CD4-positive, alpha-beta T cell treated with Interleukin-6 at 100 ng/mL for 8 hours (primary cell): ENCODE measurements around the gene SSTR4.

ENCODE experiments used
- DNase-seq: peaks from one replicate; pipeline ENCODE4 v3.0.0-alpha.2; 2020; ENCODE audit warnings: mixed read lengths, low spot score

The SSTR4 gene

DNA sequence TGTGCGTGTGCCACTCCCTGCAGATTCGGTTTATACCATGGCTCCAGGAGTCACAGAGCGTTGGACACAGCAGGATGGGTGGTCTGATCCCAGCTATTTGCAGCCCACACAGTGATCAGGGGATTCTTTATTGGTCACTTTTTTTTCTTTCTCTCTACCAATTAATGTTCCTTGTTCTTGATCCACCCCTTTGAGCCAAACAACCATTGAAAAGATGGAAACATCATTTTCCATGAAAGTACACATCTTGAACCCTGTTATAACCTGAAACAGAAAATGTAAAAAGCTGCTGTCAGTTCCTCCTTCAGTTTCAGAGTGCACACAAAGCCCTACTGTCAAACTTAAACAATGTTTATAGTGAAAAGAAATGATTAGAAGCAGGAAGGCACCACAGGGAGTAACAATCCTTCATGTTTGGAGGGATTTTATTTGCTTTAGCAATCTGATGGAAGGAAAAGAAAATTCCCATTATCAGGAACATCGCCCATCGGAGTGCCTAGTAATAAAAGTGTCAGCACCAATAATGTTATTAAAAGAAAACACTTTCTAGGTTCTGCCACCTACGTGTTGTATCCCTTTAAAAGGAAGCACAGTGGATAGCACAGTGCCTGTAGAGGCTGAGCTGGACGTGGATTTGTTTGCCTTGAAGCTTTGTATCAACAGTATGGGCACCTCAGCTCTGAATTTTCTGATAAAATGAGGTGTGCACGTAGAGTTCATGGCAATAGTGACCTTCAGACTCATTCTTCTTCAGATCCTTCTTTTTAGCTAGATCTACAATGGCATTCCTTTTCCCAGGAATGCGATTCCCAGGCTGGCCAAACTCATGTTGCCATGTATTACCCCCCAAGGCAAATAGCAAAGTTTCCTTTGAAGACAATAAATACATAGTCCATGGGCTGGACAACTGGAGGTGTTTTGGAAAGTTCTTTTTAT, 30.4 kb downstream of the SSTR4 start:
- no peak for DNase-seq

DNA sequence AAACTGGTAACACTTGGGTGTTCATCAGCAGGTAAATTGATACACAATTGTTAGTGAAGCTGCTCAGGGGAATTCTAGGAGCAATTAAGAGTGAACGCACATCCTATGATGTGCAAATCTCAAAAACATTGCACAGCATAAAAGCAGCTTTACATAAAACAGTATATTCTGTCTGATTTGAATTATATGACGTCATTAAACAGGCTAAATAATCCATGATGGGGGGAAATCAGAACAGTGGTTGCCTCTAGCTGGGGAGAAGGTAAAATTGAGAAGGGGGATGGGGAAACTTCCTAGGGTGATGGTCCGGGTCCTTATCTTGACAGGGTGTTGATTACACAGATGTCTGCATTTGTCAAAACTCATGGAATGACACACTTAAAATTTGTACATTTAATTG, 31.7 kb downstream of the SSTR4 start:
- DNase-seq: no peak

DNA sequence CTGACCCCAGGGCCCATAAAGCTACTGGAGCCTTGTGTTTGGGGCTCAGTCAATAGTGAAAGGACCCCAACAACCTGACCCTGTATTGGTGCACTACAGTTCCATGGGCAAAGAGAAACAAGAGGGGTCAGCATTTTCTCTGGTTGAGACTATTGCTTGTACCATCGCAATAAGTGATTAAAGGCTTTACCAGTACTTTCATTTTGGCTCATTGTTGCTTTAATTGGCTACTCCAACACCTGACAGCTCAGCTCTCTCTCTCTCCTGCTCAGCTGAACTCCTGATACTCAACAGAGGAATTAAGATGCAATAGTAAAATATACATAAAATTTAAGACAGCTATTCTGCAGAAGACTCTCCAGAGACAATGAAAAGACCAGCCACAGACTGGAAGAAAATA, 33.2 kb downstream of the SSTR4 start:
- no peak for DNase-seq

DNA sequence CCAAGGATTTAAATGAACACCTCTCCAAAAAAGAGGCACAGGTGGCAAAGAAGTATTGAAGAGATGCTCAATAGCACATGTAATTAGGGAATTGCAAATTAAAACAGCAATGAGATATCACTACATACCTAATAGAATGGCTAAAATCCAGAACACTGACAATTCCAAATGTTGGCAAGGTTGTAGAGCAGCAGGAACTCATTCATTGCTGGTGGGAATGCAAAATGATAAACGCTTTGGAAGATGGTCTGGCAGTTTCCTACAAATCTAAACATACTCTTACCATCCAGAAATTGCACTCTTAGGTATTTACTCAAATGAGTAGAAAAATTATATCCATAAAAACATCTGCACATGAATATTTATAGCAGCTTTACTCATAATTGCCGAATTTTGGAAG, 34.0 kb downstream of the SSTR4 start:
- no peak for DNase-seq

DNA sequence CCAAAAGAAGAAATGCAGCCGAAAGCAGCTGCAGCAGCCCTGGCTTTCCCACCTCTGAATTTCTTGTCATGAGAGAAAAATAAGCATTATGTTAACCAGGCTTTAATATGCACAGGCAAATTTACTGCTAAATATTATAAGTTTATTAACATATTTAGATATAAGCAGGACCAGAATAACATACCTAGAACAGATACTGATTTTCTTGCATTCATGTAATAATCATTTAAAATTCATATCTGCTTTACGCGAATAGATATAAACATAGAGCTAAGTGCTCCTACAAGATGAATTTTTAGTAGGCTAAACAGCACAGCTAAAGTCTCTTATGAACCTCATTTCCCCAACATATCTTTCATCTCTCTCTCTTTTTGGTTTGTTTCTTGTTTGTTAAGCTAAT, 36.3 kb downstream of the SSTR4 start:
- no peak for DNase-seq

DNA sequence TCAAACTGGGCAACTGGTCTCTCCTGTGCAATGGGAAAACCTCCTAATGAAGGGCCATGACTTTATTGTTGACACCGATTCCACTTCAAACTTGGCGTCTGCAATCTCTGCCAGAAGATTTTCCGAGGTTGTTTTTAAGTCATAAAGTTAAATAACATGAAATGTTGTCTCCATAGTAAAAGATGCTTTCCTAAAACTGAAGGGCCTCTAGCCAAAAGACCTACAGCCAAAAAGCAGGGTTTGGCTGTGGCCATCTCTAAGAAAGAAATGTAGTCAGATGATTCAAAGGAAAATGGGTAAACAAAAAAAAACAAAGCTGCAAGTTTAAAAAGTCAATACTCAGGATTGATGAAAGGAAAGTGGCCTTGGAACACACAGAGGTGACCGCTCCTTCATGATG, 36.9 kb downstream of the SSTR4 start:
- no peak for DNase-seq

DNA sequence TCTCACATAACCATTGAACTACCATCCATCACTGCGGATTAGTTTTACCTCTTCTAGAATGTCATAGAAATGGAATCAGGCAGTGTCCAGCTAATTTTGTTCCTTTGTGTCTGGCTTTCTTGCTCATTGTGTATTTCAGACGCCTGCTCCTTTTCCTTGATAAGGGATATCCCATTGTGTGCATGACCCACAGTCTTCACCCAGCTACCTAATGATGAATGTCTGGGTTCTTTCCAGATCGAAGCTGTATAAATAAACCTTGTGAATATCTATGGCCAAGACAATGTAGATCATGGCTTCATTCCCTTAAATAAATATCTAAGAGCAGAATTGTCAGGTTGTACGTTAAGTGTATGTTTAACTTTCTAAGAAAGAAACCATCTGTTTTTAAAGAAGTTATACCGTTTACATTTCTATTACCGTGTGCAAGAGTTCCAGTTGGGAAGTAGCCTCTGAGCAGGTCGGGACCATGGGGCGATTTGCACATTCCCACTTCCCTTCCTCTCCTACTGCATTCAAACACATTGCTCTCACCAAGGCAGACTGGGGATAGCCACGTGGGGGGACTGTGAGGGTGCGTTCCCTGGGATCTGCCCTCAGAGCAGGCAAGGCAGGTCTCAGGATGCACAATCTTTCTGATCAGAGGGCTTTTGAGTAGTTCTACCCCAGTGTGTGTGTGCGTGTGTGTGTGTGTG, 37.9 kb downstream of the SSTR4 start:
- no peak for DNase-seq

DNA sequence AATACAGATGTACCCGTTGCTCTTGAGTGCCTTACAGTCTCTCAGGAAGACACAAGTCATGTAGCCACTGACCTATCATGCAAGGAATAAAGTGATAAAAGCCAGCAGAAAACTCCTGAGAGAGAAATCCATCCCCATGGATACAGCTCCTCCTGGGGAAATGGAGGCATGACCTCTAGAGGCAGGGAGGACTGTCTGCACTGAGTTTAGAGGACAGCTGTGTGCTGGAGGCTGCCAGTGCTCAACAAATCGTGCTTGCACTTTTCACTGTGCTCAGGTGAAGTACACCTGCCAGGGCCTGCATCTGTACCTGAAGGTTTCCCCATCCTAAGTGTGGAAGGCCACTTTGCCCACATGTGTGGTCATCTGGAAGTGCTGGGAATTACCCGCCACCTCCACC, 38.9 kb downstream of the SSTR4 start:
- DNase-seq: no peak

DNA sequence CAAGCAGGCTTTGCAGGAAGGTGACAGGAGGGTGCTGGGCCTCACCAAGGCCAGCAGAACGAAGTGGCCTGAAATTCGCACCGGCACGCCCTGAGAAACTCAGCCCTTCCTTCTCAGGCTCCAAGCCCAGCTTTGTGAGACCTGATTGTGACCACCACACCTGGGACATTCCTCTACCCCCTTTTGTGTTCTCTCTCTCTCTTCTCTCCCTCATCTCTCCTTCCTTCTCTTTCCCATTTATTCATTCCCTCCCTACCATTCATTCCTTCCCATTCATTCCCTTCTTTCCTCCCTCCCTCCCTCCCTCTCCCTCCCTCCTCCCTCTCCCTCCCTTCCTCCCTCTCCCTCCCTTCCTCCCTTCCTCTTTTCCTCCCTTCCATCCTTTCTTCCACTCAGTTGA, 42.2 kb downstream of the SSTR4 start:
- no peak for DNase-seq

DNA sequence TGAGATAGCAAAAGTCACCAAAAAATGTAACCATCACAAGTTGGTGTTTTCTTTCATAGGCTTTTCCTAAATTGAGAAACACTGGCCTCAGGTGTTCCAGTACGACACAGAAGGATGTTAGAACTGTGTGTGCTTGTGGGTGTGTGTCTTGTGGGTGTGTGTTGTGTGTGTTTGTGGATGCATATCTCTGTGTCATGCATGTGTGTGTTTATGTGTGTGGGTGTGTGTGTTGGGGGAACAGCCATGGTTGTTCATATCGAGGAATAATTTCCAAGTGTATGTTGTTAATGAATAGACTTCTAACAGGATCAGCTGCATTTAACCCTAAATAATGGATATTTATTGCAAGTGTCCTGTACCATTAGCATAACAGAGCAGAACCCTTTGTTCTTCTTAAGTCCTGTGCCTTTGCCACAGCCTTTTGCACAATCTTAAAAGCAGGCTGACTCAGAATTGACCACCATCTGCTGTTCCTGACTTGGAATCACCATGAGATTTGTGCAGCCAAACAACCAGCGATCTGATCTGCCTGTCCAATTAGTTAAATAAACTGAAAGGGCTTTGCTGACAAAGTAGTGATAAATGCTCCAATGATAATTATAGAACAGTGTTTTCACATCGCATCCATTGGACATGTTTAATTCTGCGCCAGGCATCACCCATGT, 43.4 kb downstream of the SSTR4 start:
- no peak for DNase-seq

DNA sequence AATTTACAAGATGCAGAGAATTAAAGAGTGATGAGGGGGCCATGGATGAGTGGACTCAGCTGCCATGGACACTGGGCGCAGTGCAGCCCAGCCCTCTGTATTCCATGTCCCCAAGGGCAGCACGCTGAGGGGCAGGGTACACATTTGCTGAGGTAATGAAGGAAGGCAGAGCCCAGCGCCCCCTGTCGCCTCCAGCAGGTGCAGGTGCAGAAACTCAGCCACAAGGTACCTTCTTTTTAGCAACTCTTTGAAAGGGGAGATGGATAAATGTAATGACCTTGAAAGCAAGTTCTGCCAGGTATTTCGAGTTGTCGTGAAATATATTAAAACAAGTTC, 43.9 kb downstream of the SSTR4 start:
- no peak for DNase-seq

DNA sequence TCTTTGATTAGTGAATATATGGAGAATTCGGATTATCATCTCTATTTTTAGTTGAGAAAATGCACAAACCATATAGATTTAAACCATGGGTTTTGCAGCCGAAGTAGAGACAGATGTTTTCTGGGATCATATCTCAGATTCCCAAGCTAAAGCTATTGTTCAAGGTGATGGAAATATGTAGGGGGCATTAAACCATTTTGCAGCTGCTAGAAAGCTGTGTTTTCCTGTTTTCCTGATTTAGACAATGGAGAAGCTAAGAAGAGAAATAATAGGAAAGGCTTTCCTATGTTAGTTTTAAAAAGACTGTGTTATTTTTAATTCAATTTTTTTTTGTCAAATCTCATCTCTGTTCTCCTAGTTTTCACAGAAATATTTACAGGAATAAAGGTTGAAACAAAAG, 44.8 kb downstream of the SSTR4 start:
- DNase-seq: no peak

DNA sequence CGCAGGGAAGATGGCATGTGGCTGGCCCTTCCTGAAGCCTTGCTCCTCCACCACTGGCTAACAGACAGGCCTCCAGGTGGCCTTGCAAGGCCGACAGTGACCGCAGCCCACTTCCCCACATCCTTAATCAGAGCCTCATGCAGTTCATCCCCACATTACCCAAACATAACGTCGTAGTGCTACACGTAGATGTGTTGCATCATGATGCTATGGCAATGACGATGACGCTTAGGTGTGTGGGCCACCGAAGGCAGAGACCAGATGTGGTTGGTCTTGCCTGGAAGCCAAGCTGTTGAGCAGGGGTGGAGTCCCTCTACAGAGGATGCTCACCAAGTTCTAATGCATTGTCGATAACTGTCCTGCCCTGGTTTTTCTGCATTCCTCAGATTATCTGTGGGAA, 45.4 kb downstream of the SSTR4 start:
- no peak for DNase-seq

DNA sequence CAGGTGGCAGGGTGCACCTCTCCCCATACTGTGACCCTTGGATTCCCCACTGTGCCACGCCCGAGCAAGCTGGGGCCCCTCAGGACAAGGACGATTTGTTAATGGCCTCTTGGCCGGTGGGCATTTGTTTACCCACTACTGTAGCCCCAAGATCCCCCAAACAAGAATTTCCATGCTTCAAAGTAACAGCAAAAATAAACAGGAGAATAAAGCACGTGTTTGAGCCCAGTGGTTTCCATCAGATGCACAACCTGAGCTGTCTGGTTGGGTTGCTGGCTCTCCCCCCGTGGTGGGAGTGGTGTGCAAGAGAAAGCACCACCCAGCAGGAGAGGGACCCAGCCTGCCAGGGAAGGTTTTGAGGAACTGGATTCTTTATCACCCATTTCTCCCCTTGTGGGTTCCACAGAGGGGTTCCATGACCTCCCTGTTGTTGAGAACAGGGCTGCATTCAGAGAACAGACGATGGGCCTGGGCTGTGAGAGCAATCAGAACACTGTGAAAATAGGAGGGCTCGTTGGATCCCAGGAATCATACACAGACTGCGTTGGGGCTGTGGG, 46.2 kb downstream of the SSTR4 start:
- DNase-seq: no peak

DNA sequence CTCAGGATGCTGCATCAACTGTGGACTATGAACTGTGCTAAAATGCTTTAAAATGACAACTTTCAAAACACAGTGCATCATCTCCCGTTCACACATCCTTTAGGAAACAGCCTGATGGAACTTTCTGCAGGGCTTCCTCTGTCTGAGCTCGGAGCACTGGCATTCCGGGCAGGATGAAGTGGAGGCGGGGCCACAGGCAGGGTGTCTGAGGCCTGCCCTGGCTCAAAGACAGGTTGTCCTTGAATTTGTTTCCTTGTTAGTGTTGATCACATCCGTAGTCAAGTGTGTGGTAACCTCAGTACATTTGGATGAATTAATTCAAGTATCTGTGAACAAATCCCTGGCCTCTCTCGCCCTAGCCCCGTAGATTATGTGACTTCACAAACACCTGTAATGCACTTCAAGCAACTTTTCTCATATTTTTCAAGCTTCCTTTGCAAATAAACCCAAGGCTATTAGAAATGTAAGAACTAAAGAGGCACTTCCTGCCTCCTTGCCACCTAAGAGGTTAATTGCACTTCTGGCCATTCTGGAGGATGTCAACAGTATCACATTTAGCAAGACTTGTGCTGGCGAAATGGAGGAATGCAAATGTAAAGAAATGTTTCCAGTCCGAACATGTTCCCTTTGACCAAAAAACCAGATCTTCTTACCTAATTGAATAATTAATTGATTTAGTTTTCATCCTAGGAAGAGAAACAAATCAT, 47.9 kb downstream of the SSTR4 start:
- DNase-seq: no peak

DNA sequence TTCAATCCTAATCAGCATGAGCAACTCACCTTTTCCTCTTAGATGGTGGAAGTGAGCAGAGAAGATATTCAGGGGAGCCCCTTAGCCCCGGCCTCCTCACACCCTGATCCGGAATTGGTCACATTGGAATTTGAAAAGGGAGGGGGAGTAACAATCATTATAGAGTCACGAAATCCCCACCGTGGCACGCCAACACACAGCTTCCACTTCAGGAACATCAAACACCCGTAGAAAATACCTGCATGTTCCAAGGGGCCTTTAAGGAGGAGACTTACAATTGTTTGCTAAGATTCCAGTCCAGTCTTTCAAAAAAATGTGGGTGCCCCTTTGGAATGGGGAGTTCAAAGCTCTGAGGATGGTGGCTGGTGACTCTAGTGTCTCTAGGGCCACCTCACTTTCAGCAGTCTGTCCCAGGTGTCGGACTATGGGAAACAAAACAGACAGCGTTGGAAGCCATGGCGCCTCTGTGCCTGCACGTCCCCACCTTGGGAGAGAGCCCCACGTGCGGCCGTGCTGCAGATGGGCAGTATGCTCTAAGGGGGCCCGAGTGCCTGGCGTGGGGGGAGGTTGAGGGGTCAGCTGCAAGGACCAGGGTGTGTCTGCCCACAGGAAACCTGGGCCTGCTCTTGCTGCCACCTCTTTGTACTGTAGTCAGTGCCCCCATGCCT, 48.6 kb downstream of the SSTR4 start:
- DNase-seq: no peak

DNA sequence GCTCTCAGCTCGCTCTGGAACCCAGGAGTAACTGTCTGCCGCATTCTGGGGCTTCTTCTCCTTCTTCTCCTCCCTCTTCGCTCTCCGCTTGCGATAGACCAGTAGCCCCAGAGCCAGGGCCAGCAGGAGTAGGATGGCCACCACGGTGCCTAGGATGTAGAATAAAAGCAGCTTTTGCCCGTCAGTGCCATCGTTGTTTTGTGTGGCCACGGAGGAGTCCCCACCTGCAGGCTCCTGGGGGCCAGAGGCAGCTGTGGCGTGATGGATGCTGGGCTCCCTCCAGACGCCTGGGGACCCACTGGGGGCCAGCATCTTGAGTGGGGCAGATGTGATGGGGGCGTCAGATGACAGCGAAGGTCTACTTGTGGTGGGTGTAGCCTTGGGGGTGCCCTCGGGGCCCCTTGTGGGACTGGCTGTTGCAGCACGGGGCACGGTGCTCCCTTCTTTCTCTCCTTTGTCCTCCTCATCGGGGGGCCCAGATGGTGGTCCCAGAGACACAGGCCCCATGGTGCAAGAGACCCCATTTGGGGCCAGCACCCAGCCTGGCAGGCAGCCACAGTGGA, 49.3 kb downstream of the SSTR4 start:
- no peak for DNase-seq

DNA sequence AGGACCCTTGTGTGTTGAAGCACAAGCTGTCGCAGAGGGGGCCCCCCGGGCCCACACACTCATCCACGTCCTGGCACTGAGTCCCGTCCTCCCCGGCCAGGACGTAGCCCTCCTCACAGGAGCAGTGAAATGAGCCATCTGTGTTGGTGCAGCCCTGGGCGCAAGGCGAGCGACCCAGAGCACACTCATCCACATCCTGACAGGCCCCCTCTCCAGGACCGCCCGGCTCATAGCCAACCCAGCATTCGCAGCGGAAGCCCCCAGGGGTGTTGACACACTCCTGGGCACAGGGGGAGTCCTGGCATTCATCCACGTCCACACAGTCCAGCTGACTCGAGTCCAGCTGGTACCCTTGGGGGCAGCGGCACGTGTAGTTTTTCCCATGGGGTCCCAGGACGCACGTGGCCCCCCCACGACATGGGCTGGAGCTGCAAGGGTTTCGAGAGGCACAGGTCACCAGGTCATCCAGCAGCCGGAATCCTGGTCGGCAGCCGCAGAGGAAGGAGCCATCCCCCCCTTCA, 49.8 kb downstream of the SSTR4 start:
- DNase-seq: no peak

DNA sequence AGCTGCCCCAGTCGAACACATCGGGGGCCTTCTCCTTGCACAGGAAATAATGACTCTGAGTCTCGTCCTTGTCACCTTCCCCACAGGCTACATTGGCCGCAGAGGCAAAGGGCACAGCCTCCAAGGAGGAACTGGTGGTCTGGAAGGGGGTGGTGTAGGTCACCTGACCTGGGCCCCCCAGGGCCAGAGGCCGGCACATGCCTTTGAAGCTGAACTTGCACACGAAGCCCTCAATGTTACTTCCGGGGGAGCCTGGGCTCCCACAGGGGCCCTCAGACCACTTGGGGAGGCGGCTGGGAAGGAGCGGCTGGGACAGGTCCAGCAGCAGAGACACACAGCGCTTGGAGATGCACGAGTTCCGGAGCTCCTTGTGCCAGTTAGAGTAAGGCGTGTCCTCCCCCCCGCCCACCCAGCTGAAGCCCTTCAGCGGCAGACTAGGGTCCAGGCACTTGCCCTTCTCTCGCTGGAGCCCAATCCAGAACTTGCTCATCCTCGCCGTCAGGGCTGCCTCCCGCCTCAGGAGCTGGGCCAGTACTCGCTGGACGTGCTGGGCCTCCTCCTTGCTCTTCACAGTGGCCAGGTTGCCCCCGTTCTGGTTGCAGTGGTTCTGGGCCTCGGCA, 50.4 kb downstream of the SSTR4 start:
- no peak for DNase-seq

DNA sequence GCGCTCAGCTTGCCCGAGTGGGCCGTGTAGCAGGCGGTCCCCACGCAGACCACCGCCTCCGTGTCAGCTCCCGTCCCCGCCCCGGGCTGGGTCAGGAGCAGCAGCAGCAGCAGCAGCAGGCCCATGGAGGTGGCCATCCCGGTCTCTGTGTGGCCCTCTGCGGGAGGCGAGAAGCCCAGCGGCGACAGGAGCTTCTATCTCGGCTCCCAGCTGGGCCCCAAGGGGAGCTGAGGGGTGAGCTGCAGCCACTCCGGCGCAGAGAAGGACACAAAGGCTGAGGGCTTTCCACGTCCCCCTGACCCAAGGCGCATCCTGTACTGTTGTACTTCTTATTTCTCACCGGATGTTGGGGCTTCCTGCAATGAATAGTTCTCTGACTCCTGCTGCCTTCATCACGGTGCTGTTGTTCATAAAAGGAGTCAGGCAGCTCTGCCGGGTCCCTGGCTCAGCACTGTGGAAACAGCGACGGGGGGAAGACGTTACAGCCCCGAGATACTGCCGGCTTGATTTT, 51.0 kb downstream of the SSTR4 start, which contains the start of gene CD93:
Gene CD93, minus strand, starts transcription at position 269 of the 511 bp plus-strand sequence. Its CDS starts 132 bp downstream, at position 137.
- peak; percentile 14 for DNase-seq
